Gastroesophageal sphincter (tissue), 3 donors: ENCODE results near the gene SNX1.

ENCODE experiments used
- CTCF ChIP-seq, 4 experiments: fragments of 200-600 bp in 2 of 4; fragments of 450-650 bp in 2 of 4; sonication (generic) in 1 of 4; IDR thresholded peaks; one replicate each; pipeline ENCODE4 v1.5.1; 2017 to 2019; ENCODE audit warnings: antibody characterized with exemption in 4 of 4, mild to moderate bottlenecking in 2 of 4, moderate library complexity in 2 of 4
- EP300 ChIP-seq: sonication (generic); formaldehyde crosslinking; IDR thresholded peaks from one replicate; pipeline ENCODE4 v1.6.1; 2017; ENCODE audit warnings: antibody characterized with exemption, mild to moderate bottlenecking
- POLR2A ChIP-seq, 2 donors: fragments of 450-650 bp; IDR thresholded peaks; one replicate each; pipeline ENCODE4 v1.6.1; 2017; ENCODE audit warnings: antibody characterized with exemption in 2 of 2, mild to moderate bottlenecking in 2 of 2, moderate library complexity in 1 of 2

GRCh38 chr15:64089543-64090280 is 6.1 kb upstream of the SNX1 start:
- TF ChIP-seq CTCF (IDR thresholded peaks at IDR 0.05): no peak
- no peak for TF ChIP-seq EP300
- no peak for TF ChIP-seq POLR2A (IDR thresholded peaks at IDR 0.05)
